ENCODE data around the gene MAGOHB.

Gene MAGOHB

GRCh38 chr12:10624605-10625004 is 11.2 kb upstream of the MAGOHB start:
- TF ChIP-seq CTCF (IDR thresholded peaks at IDR 0.05; ENCODE audit: low read depth, low read length) = no peak
- DNase-seq (ENCODE audit: extremely low read depth, low read depth) = no peak

GRCh38 chr12:10623131-10623530 is 9.7 kb upstream of the MAGOHB start:
- no peak for TF ChIP-seq CTCF (IDR thresholded peaks at IDR 0.05; ENCODE audit: low read depth, low read length)
- no peak for DNase-seq (ENCODE audit: extremely low read depth, low read depth)

- no peak for DNase-seq (ENCODE audit: extremely low read depth, low read depth)
- no peak for TF ChIP-seq CTCF (IDR thresholded peaks at IDR 0.05; ENCODE audit: low read depth, low read length)
These were observed 7.9 kb upstream of the MAGOHB start for GRCh38 chr12:10621278-10621677.

DNA sequence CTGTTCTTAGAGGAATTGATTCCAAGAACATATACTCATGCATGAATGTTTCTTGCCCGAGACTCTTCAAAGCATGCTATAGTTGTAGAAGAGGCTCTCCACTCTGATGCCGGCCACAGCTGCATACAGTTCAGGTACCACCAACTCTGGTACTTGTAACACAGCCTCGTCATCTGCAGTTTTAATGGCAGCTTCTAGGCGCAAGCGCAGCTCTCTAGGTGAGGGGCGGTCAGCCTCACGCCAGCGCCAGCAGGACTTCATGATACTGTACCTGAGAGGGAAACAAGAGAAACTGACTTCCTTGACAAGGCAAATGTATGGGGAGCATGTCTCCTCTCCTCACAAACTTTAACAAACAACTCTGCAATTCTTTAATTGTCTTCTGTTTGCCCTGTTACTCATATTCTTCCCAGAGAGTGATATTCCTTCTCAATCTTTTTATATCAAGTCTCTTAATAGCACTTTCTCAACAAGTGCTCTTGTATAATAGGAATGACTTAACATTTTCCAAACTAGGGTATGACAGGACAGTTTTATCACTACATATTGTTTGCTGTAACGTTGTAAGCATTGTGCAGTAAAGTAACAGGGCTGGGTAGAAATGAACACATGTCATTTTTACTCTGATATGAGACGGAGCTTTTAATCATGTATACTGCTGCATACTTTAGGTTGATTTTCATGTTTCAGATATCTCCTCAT is 6.8 kb upstream of the MAGOHB start:
- DNase-seq (ENCODE audit: extremely low read depth, low read depth) = no peak
- TF ChIP-seq CTCF (IDR thresholded peaks at IDR 0.05; ENCODE audit: low read depth, low read length) = no peak

DNA sequence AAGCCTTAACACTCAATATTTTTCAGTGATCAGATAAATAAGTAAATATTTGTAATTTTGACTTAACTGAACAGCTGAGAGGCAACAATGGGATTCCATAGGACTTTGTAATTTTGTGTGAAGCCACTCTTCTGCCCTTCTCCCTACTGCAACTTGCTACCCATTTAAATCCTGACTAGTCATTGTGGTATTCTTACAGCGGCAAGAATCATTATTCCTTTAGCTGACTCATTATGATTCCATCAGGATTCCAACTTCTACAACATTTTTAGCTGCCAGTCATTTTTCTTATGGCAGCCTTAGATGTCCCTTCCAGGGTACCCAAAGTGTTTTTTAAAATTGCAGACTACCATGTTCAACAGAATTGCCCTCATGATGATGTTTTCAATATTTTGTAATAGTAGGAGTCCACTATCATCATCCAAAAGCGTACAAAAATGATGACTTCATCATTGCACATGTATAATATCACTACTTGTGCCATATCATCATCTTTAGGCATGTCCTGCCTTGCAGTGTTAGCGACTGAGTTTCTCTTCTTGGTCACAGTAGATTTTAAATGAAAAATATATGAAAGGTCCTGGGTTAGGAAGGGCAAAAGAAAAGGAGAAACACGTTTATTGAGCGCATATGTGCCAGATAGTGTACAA is 5.1 kb upstream of the MAGOHB start:
- no peak for TF ChIP-seq CTCF (IDR thresholded peaks at IDR 0.05; ENCODE audit: low read depth, low read length)
- DNase-seq (ENCODE audit: extremely low read depth, low read depth) = peak; percentile 23

DNA sequence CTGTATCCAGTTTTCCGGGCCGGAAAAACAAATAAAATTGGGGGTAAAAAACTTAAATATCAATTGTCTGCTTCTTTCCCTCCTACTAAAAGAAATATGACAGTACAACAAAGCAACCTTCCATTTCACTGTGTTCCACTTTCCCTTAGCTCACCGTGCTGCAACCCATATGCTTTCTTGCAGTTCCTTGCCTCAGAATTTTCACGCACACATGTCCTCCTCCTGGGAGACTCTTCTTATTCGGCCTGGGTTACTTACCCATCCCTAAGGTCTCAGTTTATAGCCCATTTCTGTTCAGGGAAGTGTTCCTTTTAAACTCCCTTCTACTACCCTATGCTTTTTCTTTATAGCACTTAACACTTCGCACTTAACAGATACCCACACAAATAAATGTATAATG is 4.5 kb upstream of the MAGOHB start:
- DNase-seq (ENCODE audit: extremely low read depth, low read depth) = no peak

More for the DNA sequence above, 4.5 kb upstream of the MAGOHB start:
- no peak for TF ChIP-seq CTCF (IDR thresholded peaks at IDR 0.05; ENCODE audit: low read depth, low read length)

Data from AG09319 (cell line).